Caco-2 (cell line): ENCODE measurements around the gene ASIC4. TPM values are rescaled to one million over a fixed set of nuclear protein-coding genes. Genes with fewer than 3 reads are reported as not detected.

Experiments used
- BruUV-seq: library from RNA; stranded (reverse); fragments of 400-500 nt; replicated peaks from 2 replicates; lab custom pipeline; 2021; lab: Mats Ljungman, UMichigan
- CTCF ChIA-PET: fragments of 300-600 bp; sonication (Branson Sonifier 250); formaldehyde crosslinking; loops from one replicate; lab custom pipeline; 2022; ENCODE audit warnings: antibody characterized with exemption; lab: Charles Lee
- POLR2A ChIA-PET: fragments of 300-600 bp; sonication (Branson Sonifier 250); formaldehyde crosslinking; loops from one replicate; lab custom pipeline; 2022; ENCODE audit warnings: antibody characterized with exemption; lab: Charles Lee
- DNase-seq, 2 experiments: peaks; one replicate each; pipeline versions ENCODE4 v3.0.0 to v3.0.0-alpha.2; 2020 to 2022
- H3K27me3 ChIP-seq: replicated peaks from 2 replicates; pipeline ENCODE4 v1.6.0; 2011; ENCODE audit warnings: low read length; ENCODE audit not compliant: control insufficient read depth, insufficient read depth
- H3K36me3 ChIP-seq: 2 replicates; pipeline ENCODE4 v1.5.1; 2011; ENCODE audit warnings: low read length; ENCODE audit not compliant: control insufficient read depth, insufficient read depth
- H3K4me1 ChIP-seq: fragments of 250-450 bp; sonication (Bioruptor Pico); 2 replicates; pipeline ENCODE4 v1.5.1; 2020; ENCODE audit warnings: mild to moderate bottlenecking
- H3K4me3 ChIP-seq: 2 replicates; pipeline ENCODE4 v1.5.1; 2011; ENCODE audit warnings: low read depth, mild to moderate bottlenecking, control low read depth, low read length
- H3K9me3 ChIP-seq: fragments of 250-450 bp; sonication (Bioruptor Pico); 2 replicates; pipeline ENCODE4 v1.5.1; 2020; ENCODE audit warnings: mild to moderate bottlenecking, moderate library complexity
- H3K27ac Mint-ChIP-seq: one replicate; pipeline ENCODE4 v1.8.0; 2022; ENCODE audit warnings: mixed read lengths; ENCODE audit not compliant: unreplicated experiment
- H3K27me3 Mint-ChIP-seq: one replicate; pipeline ENCODE4 v1.8.0; 2022; ENCODE audit warnings: mixed read lengths; ENCODE audit not compliant: insufficient read depth, unreplicated experiment
- H3K36me3 Mint-ChIP-seq: one replicate; pipeline ENCODE4 v1.8.0; 2022; ENCODE audit warnings: mild to moderate bottlenecking, mixed read lengths; ENCODE audit not compliant: insufficient read depth, unreplicated experiment
- H3K4me1 Mint-ChIP-seq: one replicate; pipeline ENCODE4 v1.8.0; 2022; ENCODE audit warnings: low read depth, mixed read lengths; ENCODE audit not compliant: unreplicated experiment
- H3K4me3 Mint-ChIP-seq: one replicate; pipeline ENCODE4 v1.8.0; 2022; ENCODE audit warnings: mild to moderate bottlenecking, moderate library complexity, mixed read lengths; ENCODE audit not compliant: unreplicated experiment
- H3K9me3 Mint-ChIP-seq: one replicate; pipeline ENCODE4 v1.8.0; 2022; ENCODE audit warnings: mixed read lengths; ENCODE audit not compliant: unreplicated experiment
- intact Hi-C: fragments of 100-400 bp; cut with micrococcal nuclease; formaldehyde crosslinking; loops from one replicate; pipeline ENCODE4 v1.10.0; 2022; ENCODE audit not compliant: unreplicated experiment
- total RNA-seq: library from RNA; stranded (reverse); gene quantifications from 2 replicates; pipeline ENCODE4 v1.2.3, GENCODE V29; 2022
- TF ChIP-seq, protein P1 (sequence below), 2 experiments: fragments of 200-600 bp in 1 of 2; IDR thresholded peaks; 1 replicate in 1 of 2; 2 replicates in 1 of 2; pipeline versions ENCODE4 v1.5.1 to v1.8.0; 2011 to 2022; ENCODE audit warnings: antibody characterized with exemption in 1 of 2, control low read depth in 1 of 2, inconsistent platforms in 1 of 2, low read depth in 1 of 2, low read length in 1 of 2, mild to moderate bottlenecking in 1 of 2, moderate library complexity in 1 of 2; ENCODE audit not compliant: insufficient read depth in 1 of 2, severe bottlenecking in 1 of 2, unreplicated experiment in 1 of 2

ASIC4 gene
- total RNA-seq, 1 experiment from 2014 or later: 0.16 TPM

DNA sequence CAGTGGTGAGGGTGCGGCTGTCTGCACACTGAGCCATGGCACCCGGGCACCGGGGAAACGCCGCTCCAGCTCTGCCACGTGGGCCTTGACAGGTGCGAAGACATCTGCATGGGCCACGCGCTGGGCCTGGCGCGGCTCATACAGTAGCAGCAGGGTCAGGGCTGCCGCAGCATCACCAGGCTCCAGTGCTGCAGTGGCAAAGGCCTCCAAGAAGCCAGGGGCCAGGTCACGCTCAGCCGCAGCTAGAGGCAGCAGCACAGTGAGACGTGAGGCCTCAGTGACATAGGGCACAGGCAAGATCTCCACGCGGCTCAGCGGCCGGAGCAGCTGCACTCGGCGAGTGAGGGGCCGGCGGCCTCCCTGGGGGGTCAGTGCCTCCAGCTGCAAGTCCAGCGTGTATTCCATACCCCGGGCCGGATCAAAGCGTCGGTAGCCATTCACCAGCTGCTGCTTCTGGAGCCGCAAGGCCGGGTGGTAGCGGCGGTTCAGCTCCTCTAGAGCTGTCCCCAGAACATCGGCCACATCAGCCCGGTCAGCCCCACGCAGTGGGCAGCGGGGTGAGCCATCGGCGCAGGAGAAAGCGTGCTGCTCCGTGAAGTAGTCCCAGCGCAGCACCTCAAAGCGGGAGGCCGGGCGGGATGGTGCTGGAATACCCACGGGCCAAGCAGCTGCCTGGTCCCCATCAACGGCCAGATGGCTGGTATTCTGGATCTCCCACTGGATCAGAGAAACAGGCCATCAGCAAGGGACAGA, 25.8 kb downstream of the ASIC4 start:
- Mint-ChIP-seq H3K4me3 (no peak overlapping the region), H3K27ac (no peak overlapping the region), H3K36me3 (peaks cover 34% of the 10 kb centered on the region), H3K9me3 (no peaks in the 10 kb centered on the region), H3K4me1 (no peaks in the 10 kb centered on the region), H3K27me3 (no peaks in the 10 kb centered on the region)
- ChIA-PET POLR2A (interaction anchor here (0.6 kb wide), 1 partner anchor 42 kb away, joined by 8 read pairs; the partner anchor contains the start of gene GMPPA), CTCF (interaction anchor here (1.2 kb wide), 1 partner anchor 44 kb away, joined by 4 read pairs; a partner anchor contains a TSS)
- Histone ChIP-seq H3K4me1 (peaks cover 24% of the 10 kb centered on the region), H3K27me3 (no peaks in the 10 kb centered on the region), H3K4me3 (no peak overlapping the region), H3K36me3 (peaks cover 8% of the 10 kb centered on the region), H3K9me3 (no peaks in the 10 kb centered on the region)
- no peak for DNase-seq
- TF ChIP-seq, protein P1, sequence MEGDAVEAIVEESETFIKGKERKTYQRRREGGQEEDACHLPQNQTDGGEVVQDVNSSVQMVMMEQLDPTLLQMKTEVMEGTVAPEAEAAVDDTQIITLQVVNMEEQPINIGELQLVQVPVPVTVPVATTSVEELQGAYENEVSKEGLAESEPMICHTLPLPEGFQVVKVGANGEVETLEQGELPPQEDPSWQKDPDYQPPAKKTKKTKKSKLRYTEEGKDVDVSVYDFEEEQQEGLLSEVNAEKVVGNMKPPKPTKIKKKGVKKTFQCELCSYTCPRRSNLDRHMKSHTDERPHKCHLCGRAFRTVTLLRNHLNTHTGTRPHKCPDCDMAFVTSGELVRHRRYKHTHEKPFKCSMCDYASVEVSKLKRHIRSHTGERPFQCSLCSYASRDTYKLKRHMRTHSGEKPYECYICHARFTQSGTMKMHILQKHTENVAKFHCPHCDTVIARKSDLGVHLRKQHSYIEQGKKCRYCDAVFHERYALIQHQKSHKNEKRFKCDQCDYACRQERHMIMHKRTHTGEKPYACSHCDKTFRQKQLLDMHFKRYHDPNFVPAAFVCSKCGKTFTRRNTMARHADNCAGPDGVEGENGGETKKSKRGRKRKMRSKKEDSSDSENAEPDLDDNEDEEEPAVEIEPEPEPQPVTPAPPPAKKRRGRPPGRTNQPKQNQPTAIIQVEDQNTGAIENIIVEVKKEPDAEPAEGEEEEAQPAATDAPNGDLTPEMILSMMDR (IDR thresholded peaks at IDR 0.05; ENCODE audit: insufficient read depth in 1 of 2, low read depth in 1 of 2, low read length in 1 of 2, severe bottlenecking in 1 of 2, unreplicated experiment in 1 of 2): no peak
- no TSS peak for BruUV-seq
- intact Hi-C loops: no loop called here

DNA sequence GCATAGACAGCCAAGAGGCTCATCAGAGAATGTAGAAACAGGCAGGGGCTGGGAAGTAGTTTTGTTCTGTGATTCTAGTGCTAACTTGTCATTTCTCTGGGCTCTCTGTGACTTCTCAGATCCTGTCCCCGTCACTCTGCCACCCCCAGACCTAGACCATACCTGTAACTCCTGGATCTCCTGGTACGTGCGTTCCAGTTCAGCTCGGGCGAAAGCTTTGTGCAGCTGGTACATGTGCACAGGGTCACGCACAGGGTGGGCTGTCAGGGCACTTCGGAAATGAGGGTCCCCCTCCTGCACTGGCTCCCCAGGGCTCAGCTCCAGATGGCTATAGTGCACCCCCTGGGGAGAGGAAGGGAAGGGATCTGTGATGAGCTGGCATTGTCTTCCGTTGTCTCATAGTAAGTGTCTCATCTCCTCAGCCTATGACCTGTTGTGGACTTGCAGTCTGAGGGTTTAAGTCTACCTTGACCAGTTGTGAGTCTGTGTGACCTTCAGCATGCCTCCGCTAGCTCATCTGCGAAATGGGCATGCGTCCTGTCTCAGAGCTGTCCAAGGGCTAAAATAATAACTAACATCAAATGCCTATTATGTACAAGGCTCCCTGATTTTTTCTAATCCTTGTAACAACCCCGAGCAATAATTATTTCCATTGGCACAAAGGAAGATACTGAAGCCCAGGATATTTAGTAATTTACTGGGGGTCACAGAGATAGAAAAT, 26.7 kb downstream of the ASIC4 start:
- H3K27ac Mint-ChIP-seq: no peak overlapping the region
- no peaks in the 10 kb centered on the region for H3K27me3 ChIP-seq
- no peaks in the 10 kb centered on the region for H3K9me3 Mint-ChIP-seq
- no peaks in the 10 kb centered on the region for H3K9me3 ChIP-seq
- no peaks in the 10 kb centered on the region for H3K27me3 Mint-ChIP-seq
- H3K4me3 Mint-ChIP-seq: no peak overlapping the region
- H3K36me3 Mint-ChIP-seq: peaks cover 34% of the 10 kb centered on the region
- peaks cover 8% of the 10 kb centered on the region for H3K36me3 ChIP-seq
- CTCF ChIA-PET: interaction anchor here (1.2 to 3.4 kb wide), 3 partner anchors 11 to 45 kb away, joined by 4 to 19 read pairs (median 7); partner anchors contain the start of gene GMPPA
- H3K4me1 ChIP-seq: peaks cover 24% of the 10 kb centered on the region
- POLR2A ChIA-PET: no interaction called here
- TF ChIP-seq, protein P1 (IDR thresholded peaks at IDR 0.05; ENCODE audit: insufficient read depth in 1 of 2, low read depth in 1 of 2, low read length in 1 of 2, severe bottlenecking in 1 of 2, unreplicated experiment in 1 of 2): no peak
- DNase-seq: no peak
- no peak overlapping the region for H3K4me3 ChIP-seq
- no TSS peak for BruUV-seq
- H3K4me1 Mint-ChIP-seq: peaks cover 1% of the 10 kb centered on the region
- intact Hi-C loops: loop anchor here (1.0 kb wide), 1 partner anchor 148 kb away; no protein-coding TSS in a partner anchor

DNA sequence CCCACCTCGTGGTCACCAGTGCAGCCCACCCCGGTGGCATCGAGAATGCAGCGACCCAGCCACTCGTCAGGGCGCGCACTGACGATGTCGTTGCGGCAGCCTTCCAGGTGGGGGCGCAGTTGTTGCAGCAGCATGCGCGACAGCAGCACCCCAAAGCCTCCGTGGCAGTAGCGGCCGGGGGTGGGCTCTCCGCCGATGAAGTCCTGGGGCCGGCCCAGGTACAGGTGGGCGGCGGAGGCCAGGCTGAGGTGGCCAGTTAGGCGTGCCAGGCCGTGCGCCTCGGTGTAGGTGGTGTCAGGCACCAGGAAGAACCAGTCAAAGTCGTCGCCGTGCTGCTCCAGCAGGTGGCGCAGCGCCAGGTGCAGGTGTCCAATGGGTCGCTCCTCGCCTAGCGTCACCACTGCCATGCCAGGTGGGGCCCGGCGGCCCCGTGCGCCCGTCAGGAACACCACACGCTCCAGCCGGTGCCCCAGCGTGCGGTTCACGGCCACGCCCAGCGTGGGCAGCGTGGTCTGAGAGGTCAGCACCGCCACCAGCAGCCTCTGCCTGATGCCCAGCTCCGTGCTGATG, 27.4 kb downstream of the ASIC4 start:
- H3K27ac Mint-ChIP-seq: no peak overlapping the region
- TF ChIP-seq, protein P1 (IDR thresholded peaks at IDR 0.05; ENCODE audit: insufficient read depth in 1 of 2, low read depth in 1 of 2, low read length in 1 of 2, severe bottlenecking in 1 of 2, unreplicated experiment in 1 of 2): peak; percentile 66 to 94
- CTCF ChIA-PET: interaction anchor here (0.7 to 3.4 kb wide), 5 partner anchors 12 to 56 kb away, joined by 4 to 19 read pairs (median 5); partner anchors contain the start of genes GMPPA and STK11IP
- Histone ChIP-seq H3K9me3 (no peaks in the 10 kb centered on the region), H3K4me1 (peaks cover 24% of the 10 kb centered on the region), H3K4me3 (peak overlapping the region; percentile 13; the same call in 1 of the 2 replicates), H3K36me3 (peaks cover 8% of the 10 kb centered on the region), H3K27me3 (no peaks in the 10 kb centered on the region)
- POLR2A ChIA-PET: no interaction called here
- BruUV-seq: no TSS peak
- H3K4me3 Mint-ChIP-seq: peak overlapping the region; percentile 92
- DNase-seq: peak; percentile 86 to 89
- intact Hi-C loops: loop anchor here (1.0 to 2.0 kb wide), 2 partner anchors 31 to 148 kb away; partner anchors contain the start of gene INHA
- no peaks in the 10 kb centered on the region for H3K9me3 Mint-ChIP-seq
- H3K4me1 Mint-ChIP-seq: peaks cover 7% of the 10 kb centered on the region
- H3K36me3 Mint-ChIP-seq: peaks cover 34% of the 10 kb centered on the region
- no peaks in the 10 kb centered on the region for H3K27me3 Mint-ChIP-seq
